Amniotic epithelial cell (primary cell): ENCODE measurements around the gene ERI3.

Experiments
- DNase-seq: peaks from one replicate; pipeline ENCODE4 v3.0.0-alpha.2; 2010; ENCODE audit warnings: low read depth

ERI3 gene

DNA sequence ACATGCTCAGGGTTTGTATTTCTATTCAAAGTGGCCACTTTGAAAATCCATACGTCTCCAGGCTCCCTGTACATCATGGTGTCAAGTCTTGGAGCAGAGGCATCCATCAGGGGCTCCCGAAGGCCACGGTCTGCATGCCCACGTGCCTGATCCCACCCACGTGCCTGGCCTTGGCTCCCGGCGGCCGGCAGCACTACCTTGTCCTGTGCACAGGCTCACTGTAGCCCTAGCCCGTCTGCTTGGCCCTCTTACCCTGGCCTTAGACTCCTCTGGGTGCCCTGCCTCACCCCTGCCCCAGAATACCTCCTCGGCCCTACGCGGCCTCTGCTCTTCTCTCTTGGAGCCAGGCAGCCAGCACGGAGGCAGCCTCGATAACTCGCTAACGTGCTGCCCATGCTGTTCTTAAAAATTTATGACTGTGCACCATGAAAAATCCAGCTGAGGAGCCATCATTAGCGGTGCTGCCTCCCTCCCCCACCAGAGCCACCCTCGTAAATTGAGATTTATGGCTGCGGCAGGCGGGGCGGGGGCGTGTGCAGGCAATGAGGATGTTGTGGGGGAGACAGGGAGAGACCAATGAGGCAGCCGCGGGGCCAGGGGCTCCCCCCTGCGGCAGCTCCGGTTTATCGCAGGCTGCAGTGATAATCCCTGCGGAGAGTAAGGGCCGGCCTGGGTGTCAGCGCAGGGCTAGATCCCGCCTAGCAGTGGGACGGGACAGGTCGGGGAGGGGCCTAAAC is 117.2 kb downstream of the ERI3 start:
- DNase-seq, result peak; percentile 79

DNA sequence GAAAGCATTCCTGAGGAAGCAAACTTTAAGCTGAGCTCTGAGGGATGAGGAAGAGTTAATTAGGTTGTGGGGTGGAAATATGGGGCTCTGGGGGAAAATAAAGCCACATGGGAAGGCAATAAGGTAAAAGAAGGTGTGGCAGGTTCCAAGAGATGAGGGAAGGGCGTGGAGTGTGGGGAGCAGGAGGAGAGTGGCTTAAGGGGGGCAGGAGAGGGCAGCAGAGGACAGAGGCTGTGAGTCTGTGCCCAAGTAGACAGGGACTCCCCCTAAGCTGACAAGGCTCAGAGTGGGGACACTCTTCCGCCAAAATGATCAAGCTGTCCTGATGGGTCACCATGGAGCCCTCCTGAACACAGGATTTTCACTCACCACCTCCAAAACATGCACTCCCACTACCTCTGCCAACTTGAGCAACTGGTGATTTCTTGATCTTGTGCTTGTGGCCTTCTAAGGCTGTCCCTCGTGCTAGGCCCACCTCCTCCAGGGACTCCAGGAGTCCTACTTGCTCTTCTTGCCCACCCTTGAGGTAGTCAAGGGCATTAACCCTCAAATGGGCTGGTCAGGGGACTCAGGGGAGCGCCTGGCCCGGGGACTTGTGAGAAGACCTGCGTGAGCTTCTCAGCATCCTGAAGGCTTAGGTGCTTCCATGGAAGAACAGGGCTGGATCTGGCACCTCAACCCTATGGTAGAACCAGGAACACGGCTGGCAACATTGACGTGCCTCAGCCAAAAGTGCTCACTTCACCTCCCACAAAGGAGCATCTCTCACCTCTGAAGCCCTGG is 118.4 kb downstream of the ERI3 start:
- DNase-seq, result no peak

DNA sequence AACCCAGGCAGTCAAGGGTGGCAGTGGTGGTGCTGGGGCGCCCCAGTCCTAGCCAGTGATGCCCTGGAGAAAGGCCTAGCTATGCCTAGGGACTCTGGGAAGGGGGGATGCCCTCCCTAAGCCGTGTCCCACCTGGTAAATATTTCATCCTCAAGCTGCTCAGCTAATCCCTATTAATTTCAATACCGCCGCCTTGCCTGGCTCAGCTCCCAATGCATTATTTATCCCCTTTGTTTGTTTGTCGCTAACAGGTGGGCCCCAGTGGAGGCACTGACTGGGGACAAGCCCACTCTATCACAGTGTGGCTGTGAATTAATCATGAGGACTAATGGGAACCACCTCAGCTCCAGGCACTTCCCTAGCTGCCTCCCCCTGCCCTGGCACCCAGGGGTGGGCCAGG is 119.2 kb downstream of the ERI3 start:
- DNase-seq, result no peak

DNA sequence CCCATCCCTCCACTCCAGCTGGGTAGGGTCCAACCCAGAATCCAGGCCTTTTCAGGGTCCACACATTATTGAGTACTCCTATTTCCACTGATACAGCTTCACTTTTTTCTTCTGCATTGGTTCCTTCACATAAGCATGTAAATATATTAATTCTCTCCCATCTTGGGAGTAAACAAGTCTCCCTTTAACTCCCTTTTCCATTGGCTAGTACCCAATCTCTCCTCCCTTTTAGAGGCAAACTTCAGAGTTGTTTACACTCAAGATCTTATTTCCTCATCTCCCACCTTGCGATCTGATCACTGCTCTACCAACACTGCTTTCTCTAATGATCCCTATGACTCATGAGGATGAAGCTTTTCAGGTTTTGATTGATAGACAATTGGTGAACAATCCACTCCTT is 121.5 kb downstream of the ERI3 start:
- DNase-seq, result no peak

DNA sequence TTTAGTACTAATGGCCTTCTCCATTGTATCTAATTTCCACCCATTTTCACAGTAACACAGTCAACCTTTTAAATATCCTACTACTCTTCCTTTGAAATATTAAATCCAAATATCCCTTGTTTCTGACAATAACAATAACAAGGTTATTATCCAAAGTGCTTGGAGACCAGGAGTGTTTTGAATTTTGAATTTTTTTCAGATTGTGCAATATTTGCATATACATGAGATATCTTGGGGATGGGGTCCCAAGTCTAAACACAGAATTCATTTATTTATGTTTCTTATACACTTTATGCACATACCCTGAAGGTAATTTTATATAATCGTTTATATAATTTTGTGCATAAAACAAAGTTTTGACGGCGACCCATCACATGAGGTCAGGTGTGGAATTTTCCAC is 124.3 kb downstream of the ERI3 start:
- no peak for DNase-seq

DNA sequence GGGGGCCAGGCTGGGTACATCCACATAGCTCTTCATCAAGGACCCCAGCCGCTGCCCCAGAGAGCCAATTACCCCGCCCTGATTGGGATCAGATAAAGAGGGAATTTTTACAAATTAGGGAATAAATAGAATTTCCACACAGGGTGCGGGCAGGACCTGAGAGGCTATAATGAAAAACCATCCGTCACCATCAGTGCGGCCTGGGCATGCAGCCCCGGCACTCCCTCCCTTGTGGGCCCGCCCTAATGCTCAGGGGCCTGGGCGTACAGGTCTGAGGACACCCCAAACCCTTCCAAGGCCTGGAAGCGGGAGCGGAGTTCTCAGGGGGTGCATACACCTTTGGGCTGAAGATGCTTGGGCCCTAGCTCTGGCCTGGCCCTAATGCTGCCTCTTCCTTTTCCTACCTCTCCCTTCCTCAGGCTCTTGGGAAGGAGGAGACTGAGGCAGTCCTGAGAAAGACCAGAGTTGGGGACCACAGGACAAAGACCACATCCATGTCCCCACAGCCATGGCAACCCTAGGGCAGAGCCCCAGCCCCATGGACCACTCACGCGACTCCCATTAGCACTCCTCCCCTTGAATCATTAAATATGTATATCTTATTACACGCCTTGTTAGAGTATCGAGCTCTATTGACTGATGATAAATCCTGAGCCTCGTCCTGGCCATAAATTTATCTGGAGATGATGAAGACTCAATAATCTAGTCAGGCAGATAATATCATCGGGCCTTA is 125.5 kb downstream of the ERI3 start:
- DNase-seq, result no peak

DNA sequence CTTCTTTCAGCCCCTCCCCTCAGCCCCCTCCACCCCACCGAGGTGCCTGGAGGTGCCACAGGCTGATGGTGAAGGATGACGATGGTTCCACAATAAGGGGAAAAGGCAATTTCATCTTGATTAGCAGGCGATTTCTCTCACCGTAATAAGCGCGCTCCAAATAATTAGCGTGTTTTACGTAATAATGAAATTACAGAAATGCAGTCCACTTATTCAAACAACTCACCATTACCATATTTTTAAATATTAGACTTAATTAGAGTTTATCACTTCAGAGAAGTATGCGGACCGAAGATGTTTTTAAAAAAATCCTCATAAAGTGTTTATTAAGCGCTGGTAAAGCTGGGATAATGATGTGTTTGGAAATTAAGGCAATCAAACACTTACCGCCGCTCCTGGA is 126.8 kb downstream of the ERI3 start:
- DNase-seq, result no peak

DNA sequence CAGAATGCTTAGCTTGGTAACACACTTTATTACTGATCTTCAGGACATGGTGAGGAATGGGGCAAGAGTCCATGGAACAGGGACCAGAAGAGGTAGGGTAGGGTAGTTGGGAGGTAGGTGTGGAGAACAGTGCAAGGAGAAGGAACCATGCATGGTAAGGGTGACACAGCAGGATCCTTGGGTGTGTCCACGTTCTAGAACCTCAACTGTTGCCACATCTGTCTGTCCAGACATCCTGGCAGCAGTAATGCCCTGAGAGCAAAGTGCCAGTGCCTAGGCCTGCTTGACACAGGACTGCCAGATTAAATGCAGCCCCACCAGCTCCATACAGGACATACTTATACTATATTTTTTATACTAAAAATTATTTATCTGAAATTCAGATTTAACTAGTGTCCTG is 127.8 kb downstream of the ERI3 start:
- no peak for DNase-seq

DNA sequence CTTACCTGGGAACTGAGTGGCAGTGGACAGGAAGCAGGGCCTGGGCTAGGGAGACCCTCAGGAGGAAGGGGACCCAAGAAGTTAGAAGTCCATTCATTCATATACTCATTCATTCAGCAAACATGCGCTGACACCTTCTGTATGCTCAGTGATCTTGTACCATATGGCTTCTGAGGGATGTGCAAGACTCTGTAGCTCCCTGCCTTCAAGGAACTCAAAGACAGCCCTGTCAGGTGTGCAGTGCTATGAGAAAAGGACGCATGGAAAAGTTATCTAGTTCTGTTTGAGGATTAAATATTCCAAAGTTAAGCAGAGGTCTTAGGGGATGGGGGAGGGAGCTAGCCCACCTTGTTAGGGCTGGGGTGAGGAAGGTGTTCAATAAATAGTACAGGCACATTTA is 129.3 kb downstream of the ERI3 start:
- no peak for DNase-seq

DNA sequence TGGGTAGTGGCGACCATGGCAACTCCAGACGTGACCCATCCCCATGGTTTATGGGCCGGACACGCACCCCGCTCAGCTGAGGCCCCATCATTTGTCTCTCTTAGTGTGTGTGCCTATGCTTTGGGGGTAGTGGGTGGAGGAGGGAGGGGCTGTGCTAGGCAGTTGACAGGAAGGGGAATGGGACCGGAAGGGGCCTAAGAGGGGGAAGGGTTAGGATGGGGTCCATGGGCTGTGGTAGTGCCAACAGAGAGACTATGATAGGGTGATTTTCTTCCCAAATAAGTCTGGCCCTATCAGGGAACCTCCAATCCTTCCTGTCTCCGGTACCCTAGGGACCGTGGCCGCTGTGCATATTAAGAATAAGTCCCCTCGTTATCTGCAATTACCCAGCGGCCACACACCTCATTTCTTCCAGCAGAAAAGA is 131.9 kb downstream of the ERI3 start:
- DNase-seq, result no peak

DNA sequence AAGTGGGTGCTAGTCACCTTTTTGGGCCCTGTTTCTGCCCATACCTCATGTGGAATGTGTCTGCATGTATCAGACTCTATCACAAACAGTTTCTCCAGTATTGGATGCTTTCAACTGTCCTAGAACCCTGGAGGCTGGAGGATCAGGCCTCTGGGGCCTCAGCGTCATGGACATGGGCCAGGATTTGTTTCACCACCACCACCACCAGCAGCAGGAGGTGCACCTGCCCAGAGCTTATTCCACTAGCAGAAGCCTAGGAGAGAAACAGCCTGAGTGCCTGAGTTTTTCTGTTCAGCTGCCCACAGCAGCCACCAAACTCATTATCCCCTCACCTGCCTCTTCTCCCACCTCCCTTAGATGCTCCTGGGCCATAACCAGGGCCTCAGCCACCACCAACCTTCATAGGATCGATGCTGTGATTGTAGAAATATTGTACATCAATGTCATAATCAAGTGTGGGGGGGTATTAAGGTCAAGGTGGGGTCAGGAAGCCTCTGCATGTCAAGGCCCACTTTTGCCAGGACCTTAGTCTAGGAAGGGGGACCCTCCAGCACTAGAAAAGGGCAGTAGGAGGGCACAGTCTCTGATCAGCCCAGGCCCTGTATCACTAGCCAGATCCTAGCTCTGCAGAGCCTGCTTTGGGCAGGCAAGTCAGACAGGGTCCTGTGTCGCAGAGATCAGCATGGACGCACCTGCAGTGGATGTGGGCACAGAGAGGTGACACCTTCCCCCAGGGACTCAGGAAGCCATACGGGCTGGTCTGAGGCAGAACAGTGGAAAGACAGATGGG is 132.5 kb downstream of the ERI3 start:
- DNase-seq, result no peak

DNA sequence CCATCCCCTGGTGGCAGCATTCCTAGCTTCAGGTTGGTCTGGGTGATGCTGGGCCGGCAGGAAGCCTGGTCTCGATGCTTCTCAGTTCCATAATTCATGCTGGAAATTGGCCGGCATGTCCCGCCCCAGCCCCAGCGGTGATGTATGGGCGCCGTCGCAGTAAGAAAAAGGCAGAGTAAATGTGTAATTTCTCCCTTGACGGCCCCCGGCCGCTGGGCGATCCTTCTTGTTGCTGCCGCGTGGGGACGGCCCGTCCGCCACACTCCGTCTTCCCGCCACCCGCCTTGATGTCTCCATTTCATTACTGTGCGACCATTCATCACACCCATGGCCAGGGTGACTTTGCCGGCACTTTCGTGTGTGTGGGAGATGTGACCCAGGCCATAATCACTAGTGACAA is 133.3 kb downstream of the ERI3 start:
- DNase-seq, result no peak

DNA sequence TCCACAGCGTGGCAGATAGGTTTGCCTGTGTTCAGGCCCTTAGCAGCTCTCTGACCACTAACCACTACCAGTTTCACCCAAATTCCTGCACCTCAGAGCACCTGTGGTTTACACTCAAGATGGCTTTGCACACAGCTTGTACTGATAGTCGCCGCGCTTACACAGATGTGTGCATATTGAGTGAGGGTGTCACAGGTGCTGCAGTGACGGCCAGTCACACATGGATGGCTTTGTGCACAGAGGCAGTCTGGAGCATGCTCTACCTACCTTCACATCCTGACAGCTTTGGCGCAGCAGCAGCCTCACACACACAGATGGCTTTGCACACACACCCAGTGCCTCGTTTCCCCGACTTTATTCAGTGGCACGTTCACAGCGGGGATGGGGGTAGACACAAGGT is 134.3 kb downstream of the ERI3 start:
- DNase-seq, result no peak

DNA sequence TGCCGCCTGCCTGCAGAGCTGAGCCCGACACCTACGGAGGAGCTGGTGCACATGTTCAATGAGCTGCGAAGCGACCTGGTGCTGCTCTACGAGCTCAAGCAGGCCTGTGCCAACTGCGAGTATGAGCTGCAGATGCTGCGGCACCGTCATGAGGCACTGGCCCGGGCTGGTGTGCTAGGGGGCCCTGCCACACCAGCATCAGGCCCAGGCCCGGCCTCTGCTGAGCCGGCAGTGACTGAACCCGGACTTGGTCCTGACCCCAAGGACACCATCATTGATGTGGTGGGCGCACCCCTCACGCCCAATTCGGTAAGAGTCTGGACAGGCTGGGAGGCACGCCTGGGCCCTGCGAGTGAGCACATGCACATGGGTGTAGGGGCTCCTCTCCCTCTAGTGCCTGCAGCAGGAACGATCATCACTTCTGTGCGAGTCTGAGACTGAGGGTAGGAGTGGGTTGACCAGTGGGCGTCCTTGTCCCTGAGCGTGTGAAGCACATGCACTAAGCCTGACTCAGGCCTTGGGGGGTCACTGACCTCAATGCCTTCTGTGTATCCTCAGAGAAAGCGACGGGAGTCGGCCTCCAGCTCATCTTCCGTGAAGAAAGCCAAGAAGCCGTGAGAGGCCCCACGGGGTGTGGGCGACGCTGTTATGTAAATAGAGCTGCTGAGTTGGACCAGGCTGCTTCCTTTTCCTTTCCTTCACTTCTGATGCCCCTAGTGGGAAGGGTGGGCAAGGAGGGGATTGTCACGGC is 134.9 kb downstream of the ERI3 start:
- DNase-seq, result peak; percentile 65

DNA sequence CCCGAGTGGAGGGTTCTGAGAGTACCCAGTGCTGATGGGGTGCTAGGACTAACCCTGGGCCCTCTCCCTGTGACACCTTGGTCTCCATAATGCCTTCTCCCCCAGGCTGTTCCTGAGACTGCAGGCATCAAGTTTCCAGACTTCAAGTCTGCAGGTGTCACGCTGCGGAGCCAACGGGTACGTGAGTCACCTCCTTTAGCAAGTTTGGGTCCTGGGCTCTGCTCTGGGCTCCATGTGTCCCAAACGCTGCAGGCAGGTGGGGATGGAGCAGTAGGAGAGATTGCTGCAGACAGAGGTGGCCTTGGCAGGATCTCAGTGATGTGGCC is 135.8 kb downstream of the ERI3 start:
- DNase-seq, result no peak

DNA sequence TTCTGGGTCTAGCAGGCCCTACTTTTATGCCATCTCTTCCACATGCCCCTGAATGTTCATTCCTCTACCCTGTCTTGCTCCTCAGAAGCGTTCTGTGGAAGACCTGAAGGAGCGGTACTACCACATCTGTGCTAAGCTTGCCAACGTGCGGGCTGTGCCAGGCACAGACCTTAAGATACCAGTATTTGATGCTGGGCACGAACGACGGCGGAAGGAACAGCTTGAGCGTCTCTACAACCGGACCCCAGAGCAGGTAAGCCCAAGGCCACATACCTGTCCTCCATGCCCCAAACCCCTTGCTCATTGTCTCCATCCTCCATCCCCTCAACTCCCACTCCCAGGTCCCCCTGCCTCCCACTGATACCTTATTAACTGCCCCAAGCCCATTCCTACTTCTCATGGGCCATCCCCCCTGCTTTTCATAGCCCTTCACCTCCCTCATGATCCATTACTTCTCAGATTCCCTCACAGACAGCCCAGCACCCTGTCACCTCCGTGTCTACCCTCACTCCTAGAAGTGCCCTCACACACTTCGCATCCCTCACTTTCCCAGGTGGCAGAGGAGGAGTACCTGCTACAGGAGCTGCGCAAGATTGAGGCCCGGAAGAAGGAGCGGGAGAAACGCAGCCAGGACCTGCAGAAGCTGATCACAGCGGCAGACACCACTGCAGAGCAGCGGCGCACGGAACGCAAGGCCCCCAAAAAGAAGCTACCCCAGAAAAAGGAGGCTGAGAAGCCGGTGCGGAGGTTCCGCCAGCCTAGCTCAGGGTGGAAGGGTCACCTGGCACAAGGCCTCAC is 136.4 kb downstream of the ERI3 start:
- DNase-seq, result no peak

DNA sequence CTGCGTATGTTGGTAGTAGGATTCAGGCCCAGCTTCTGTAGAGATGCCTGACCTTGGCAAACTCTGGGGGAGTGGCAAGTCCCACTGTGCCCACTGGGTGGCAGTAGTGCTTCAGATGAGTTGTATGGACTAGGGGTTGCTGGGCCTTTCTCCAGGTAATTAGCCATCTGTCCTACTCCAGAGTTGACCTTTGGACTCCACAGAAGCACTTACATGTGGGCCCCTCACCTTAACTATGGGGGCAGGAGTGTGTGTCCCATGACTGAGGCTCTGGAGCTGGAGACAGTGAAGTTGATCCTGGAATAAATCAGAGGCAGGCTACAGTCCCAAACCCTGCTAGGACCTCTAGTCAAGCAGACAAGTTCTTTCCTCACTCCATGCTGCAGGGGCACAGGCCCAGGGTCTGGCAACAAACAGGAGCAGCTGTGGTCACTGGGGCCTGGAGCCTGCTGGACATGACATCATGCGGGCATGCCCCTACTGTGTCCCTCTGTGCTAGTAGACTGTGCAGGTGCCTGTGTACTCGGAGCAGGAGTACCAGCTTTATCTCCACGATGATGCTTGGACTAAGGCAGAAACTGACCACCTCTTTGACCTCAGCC is 137.1 kb downstream of the ERI3 start:
- peak; percentile 60 for DNase-seq

DNA sequence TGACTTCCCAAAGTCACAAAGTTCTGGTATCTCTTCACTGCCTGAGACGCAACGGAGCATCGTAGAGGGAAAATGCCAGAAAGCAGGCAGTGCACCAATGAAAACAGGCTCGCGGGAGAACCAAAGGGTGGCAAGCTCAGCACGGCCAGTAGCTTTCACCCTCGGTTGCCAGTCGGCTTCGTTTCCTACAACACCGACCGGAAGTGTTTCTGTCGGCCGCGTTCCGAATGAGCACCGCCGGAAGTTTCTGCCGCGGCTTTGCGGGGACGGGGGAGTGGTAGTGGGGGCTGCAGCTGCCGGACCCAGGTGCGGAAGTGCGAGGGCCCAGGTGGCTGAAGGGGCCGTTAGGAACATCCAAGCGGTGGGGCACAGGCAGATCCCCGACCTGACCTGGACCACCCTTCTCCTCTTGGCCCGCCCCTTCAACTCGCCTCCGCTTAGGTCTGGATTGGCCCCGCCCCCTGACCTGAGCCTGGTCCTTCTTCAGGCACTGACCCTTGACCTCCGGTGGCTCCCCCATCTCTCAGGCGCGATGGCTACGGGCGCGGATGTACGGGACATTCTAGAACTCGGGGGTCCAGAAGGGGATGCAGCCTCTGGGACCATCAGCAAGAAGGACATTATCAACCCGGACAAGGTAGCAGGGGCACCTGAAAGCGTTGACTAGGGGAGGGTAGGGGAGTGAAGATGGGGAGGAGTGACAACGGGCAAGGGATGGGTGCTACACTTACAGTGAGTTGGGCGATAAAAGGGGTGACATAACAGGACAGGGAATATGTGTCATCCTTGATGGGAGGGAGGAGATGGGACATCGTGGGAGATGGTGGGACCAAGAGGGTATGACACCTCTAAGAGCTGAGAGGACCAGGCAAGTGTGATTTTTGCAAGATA is 141.6 kb downstream of the ERI3 start, which contains the start of gene DMAP1:
Gene DMAP1 (plus strand): TSS at position 250 of the 891 bp plus-strand sequence. CDS start 283 bp downstream, at position 533.
- peak; percentile 77 for DNase-seq
